HPDE6-E6E7 (cell line): ENCODE measurements around the gene PIF1.
"Not testable (repeated sequence)": the region's sequence is repeated elsewhere in the genome, so short reads cannot be mapped to it uniquely, and the experiment has no call there.

Source experiments
- DNase-seq: peaks from one replicate; pipeline ENCODE4 v3.0.0; 2011; ENCODE audit warnings: missing footprints; ENCODE audit errors: extremely low spot score

The PIF1 gene

DNA sequence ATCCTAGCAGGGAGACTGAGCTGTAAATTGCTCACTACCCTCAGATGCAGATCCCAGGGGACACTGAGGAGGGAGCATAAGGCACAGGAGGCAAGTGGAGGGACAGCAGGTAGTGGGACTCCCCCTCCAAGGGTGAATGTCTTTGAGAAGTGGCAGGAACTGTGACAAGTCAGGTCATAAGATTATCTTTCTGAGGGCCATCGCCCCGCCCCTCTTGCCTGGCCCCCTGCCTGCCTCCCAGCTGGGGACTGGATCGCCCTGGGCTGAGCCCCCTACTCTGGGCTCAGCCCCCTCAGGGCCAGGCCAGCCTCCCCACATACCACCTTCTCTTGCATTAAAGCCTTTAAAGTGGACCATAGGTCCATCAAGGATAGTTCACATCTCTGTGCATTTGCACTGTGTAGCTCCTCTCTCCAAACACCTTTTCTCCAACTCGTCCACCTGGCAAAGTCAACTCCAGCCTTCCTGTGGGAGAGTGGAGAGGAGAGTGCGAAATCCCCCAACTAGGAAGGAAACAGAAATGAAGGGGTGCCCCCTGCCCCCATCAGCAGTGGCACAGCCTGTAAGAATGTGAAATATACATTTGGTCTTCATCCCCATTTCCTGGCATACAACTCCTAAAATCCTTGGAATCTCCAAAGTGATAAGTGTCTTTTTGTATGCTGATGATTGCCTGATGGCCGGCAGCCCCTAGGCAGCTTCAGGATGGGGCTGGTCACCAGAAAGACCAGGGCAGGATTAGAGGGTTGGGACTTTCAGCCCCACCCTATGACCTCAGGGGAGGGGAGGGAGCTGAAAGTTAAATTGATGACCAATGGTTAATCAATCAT, 14.7 kb downstream of the PIF1 start:
- no peak for DNase-seq

- peak; percentile 84 for DNase-seq
These were observed 15.6 kb downstream of the PIF1 start for GRCh38 chr15:64809649-64810496.

DNA sequence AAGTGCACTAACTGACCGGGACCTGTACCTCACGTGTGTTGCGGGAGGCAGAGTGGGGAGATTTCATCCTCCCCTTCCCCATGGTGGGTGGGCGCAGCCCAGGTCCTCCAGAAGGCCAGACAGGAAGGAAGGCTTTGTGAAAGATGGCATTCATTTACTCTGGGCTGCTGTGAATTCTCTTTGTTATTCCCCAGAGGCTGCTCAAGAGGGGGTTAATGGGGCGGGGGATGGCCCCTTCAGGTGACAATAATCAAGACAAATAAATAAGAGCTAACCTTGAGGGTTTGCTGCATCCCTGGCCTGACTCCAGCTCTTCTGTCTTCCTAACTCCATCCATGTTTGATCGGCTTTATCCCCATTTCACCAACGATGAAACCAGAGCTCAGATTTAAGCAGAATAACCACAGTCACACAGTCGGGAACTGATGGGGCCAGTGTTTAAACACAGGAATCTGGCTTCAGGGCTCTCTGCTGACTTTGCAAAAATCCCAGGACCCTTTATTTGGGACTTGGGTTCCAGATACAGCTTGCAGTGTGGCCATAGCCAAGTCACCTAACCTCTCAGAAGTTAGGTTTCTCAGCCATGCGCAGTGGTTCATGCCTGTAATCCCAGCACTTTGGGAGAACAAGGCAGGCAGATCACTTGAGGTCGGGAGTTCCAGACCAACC, 16.5 kb downstream of the PIF1 start:
- no peak for DNase-seq

DNA sequence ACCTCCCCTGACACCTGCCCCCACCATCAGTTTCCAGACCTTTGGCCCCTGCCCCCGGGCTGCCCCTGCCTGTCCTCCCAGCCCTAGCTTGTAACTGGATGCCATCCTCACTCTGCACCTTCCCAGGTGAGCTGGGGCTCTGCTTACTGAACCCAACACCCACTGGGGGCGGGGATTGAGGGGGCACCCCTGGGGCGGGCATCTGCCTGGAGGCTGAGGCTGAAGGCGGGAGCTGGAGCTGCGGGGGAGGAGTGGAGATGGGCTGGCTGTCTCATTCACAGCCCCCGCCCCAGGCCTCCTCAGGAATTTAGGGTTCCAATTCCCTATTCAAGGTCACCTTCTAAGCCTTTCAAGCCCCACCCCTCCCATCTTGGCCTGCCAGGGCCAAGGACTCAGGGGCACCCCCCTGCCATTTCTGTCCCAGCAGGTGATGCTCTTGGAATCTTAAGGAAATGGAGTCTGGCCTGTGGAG, 17.7 kb downstream of the PIF1 start:
- DNase-seq = no peak

- DNase-seq = no peak
These were observed 18.2 kb downstream of the PIF1 start for GRCh38 chr15:64807051-64807749.

GRCh38 chr15:64806509-64806908, 18.9 kb downstream of the PIF1 start:
- no peak for DNase-seq

DNA sequence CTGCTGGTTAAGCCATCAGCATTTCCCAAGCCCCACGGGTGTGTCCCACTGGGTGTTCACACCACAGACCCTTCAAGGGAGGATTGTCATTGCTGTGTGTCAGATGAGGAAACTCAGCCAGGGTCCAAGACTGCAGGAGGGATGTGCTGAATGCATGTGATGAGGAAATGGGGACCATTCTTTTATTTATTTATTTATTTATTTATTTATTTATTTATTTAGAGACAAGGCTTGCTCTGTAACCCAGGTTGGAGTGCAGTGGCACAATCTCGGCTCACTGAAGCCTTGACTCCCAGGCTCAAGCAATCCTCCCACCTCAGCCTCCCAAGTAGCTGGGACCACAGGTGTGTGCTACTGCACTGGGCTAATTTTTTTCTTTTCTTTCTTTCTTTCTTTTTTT, 20.8 kb downstream of the PIF1 start:
- DNase-seq = no peak

DNA sequence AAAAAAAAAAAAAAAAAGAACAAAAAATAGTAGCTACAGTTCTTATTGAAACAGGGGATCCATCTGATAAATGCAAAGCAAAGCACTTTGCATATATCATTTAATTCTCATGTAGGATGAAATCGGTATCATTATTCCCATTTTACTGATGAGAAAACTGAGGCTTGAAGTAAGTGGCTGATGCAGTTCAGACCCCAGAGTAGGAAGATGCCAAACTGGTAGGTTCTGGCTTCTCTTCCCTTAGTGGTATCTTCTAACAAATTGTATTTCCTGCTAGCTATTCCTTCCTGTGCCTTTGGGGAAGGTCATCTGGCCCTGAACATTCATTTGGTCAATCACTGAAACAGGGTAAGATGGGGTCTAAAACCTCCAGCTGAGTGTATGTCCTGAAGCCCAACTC, 21.9 kb downstream of the PIF1 start:
- DNase-seq = no peak

- DNase-seq = no peak
These were observed 25.0 kb downstream of the PIF1 start for GRCh38 chr15:64800476-64800875.

- not testable (repeated sequence) for DNase-seq
These were observed 26.5 kb downstream of the PIF1 start for GRCh38 chr15:64798905-64799304.

- not testable (repeated sequence) for DNase-seq
These were observed 29.5 kb downstream of the PIF1 start for GRCh38 chr15:64795921-64796320.

DNA sequence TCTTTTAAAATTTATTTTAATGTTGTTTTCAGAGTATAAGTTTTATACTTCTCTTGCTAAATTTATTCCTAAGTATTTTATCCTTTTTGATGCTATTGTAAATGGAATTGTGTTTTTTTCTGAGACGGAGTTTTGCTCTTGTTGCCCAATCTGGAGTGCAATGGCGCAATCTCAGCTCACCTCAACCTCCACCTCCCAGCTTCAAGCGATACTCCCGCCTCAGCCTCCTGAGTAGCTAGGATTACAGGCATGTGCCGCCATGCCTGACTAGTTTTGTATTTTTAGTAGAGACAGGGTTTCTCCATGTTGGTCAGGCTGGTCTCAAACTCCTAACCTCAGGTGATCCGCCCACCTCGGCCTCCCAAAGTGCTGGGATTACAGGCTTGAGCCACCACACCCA, 30.1 kb downstream of the PIF1 start:
- not testable (repeated sequence) for DNase-seq

DNA sequence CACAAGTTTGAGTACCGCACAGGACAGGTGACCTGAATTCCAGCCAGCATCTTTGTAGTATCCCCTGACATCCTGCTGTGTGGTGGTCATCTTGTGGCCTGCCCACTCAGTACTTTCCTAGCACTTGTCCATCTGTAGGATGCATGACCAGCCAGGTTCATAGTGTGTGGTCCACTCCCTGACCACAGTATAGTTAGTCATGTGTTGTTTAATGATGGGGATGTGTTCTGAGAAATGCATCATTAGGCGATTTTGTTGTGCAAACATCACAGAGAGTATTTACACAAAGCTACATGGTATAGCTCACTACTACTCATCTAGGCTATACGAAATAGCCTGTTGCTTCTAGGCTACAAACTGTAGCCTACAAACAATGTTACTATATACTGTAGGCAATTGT, 33.2 kb downstream of the PIF1 start:
- DNase-seq = no peak

- no peak for DNase-seq
These were observed 34.0 kb downstream of the PIF1 start for GRCh38 chr15:64791401-64791800.

GRCh38 chr15:64783796-64784195, 41.7 kb downstream of the PIF1 start:
- no peak for DNase-seq

DNA sequence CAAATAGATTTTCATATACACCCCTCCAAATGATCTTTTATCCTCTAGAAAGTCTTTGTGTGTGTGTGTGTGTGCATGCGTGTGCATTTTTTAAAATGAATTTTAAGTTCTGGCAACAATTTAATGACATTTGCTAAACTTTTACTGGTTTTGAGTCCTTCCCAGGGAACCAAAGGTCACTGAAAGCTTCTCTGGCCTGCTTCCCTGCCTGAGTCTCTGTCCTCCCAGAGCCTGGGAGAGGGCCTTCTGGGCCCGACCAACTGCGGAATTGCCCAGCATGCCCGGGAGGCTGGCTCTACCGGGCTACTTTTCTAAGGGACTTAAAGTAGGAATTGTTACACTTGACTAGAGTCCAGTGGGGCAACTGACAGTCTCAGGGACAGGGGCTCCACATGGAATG, 42.7 kb downstream of the PIF1 start:
- no peak for DNase-seq

DNA sequence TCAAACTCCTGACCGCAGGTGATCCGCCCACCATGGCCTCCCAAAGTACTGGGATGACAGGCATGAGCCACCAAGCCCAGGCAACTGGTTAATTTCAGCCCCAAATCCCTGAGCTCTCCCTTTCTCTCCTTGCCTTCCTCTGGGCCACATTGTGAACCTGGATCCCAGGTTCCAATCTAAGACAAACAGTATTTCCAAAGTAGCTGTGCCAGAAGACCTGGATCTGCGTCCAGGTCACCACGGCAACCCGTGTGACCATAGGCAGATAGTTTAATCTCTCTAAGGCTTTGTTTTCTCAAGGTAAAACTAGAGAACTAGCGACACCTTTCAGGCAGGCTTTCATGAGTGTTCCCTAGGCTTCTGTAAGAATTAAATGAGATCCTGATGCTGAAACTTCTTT, 44.1 kb downstream of the PIF1 start:
- DNase-seq = no peak

DNA sequence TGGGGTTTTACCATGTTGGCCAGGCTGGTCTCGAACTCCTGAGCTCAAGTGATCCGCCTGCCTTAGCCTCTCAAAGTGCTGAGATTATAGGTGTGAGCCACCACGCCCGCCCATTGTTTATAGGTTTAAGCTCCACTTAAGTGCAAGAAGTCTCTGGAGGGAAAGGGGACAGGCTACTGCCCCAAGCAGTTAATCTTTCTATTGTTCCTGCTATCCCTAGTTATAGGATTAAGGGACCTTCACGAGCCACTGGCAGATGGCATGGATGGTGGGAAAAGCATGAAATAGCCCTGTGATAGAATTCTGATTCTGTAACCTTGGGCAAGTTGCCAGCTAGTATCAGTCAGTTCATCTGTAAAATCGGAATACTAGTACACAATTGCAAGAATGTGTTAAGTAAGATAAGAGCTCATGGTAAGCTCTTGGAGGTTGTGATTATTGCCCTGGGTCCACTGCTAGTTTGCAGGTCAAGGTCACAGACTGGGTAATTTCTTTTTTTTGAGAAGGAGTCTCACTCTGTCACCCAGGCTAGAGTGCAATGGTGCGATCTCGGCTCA, 44.8 kb downstream of the PIF1 start:
- no peak for DNase-seq

DNA sequence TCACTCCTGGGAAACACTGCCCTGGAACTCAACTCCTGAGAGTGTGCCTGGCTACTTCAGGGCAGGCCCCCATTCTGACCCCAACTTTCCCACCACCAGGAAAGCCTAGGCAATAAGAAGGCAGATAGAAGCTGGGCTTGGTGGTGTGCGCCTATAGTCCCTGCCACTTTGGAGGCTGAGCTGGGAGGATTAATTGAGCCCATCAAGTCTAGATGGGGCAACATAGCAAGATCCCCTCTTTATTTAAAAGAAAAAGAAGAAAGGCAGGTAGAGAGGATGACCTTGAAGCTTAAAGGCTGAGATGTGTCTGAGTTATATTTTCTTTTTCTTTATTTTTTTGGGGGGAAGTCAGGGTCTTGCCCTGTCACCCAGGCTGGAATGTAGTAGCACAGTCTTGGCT, 45.8 kb downstream of the PIF1 start:
- DNase-seq = no peak

GRCh38 chr15:64779024-64779423, 46.4 kb downstream of the PIF1 start:
- DNase-seq = no peak

DNA sequence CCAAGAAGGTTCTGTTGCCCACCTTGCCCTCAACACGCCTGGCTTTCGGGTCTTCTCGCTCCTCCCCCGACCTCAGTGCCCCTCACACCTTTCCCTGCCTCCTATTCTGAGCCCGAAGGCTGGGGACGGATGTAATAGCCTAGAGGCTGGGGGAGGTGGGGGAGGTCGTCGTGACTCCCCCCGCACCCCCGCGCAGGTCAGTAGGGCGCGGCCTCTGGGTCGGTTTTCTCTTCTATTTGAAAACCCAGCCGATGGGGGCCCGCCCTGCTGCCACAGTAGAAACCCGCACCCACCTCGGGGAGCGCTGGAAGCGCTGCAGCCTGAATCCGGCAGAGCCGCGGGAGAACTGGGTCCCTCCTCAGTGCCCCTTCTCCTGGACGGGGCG, 49.1 kb downstream of the PIF1 start:
- DNase-seq = no peak
